ENCODE data around the gene SHH.

- TF ChIP-seq CTCF (conservative IDR thresholded peaks at IDR 0.05; ENCODE audit: low read depth, low read length) (no peak), POLR2A (IDR thresholded peaks at IDR 0.05; ENCODE audit: low read depth, low read length) (no peak), MAFK (IDR thresholded peaks at IDR 0.05; ENCODE audit: low read depth, low read length) (no peak), MAZ (IDR thresholded peaks at IDR 0.05; ENCODE audit: borderline replicate concordance, low read depth, low read length) (no peak), CEBPB (IDR thresholded peaks at IDR 0.05; ENCODE audit: low read depth, low read length) (no peak), MXI1 (IDR thresholded peaks at IDR 0.05; ENCODE audit: borderline replicate concordance, low read depth, low read length) (no peak), BHLHE40 (IDR thresholded peaks at IDR 0.05; ENCODE audit: low read depth, low read length) (no peak), CHD1 (IDR thresholded peaks at IDR 0.05; ENCODE audit: low read depth, low read length) (no peak), SMC3 (IDR thresholded peaks at IDR 0.05; ENCODE audit: low read depth, low read length) (no peak), FOS (IDR thresholded peaks at IDR 0.05; ENCODE audit: low read depth, low read length) (no peak), ELK1 (IDR thresholded peaks at IDR 0.05; ENCODE audit: borderline replicate concordance, low read depth, low read length) (no peak)
Measured at GRCh38 chr7:155861480-155861868, 49.2 kb upstream of the SHH start.
